ENCODE results near the gene B2M.
A peak's percentile ranks its signal among the peaks of the same experiment; 100 is the strongest.
"Not testable (repeated sequence)": the region's sequence is repeated elsewhere in the genome, so short reads cannot be mapped to it uniquely, and the experiment has no call there.

B2M gene

DNA sequence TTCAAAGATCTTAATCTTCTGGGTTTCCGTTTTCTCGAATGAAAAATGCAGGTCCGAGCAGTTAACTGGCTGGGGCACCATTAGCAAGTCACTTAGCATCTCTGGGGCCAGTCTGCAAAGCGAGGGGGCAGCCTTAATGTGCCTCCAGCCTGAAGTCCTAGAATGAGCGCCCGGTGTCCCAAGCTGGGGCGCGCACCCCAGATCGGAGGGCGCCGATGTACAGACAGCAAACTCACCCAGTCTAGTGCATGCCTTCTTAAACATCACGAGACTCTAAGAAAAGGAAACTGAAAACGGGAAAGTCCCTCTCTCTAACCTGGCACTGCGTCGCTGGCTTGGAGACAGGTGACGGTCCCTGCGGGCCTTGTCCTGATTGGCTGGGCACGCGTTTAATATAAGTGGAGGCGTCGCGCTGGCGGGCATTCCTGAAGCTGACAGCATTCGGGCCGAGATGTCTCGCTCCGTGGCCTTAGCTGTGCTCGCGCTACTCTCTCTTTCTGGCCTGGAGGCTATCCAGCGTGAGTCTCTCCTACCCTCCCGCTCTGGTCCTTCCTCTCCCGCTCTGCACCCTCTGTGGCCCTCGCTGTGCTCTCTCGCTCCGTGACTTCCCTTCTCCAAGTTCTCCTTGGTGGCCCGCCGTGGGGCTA, at the start of gene B2M, which contains the start of gene PATL2:
TSS of gene B2M (plus strand) at position 422 of the 647 bp plus-strand sequence. CDS start at position 452, 30 bp downstream.
TSS of gene PATL2 (minus strand) at position 228 of the 647 bp plus-strand sequence. CDS start 34,833 bp downstream, outside the sequence.
- peak; percentile 97 for DNase-seq (ENCODE audit: low read depth)

DNA sequence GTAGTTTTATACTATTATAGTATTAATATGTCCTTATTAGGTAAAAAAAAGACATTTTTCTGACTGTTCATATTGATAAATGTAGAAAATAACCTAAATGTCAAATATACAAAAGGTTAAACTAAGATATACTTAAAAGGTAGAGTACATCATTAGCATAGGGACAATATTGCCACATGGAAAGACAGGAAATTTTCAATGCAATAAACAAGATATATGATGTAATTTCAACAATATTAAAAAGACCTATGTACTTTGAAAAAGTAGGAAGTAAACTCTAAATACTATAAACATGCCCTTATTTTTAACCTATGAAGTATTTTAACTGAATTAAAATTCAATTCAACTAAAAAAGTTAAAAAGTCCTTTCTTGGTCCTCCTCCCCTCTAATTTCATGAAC, 49.7 kb upstream of the B2M start:
- DNase-seq (ENCODE audit: low read depth) = no peak

DNA sequence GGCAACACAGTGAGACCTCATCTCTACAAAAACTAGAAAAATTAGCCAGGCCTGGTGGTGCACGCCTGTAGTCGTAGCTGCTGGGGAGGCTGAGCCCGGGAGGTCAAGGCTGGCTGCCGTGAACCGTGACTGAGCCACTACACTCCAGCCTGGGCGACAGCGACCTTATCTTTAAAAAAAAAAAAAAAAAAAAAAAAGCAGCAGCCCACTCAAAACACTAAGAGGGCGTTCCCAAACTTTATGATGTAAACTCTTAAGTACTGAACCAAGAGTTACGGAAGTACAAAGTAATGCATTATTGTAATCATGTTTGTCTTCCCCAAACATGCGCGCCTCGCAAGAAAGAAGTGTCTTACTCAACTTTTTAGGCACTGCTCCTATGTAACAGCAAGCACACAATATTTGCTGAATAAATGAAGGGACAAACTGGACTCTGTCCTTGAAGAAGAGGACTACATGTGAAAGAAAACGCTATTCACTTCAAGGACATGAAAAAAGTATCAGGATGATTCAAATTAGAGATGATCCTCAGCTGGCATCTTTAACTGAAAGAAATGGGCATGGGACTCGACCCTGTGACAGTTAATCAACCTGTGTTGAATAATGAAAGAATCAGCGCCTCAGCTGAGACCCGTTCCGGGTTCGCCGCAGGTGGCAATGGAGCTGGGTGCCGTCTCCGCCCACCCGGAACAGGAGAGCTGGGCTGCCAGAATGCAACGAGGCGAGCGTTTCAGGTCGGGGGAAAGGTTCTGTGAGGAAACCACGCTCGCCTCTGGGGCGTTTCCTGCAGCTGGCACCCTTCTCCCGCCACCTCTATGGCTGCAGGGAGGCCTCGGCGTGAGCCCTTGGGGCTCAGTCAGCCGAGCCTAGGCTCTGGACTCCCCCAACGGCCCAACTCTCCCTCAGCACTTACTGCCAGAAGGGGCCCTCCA, 48.6 kb upstream of the B2M start:
- DNase-seq (ENCODE audit: low read depth) = peak; percentile 78

DNA sequence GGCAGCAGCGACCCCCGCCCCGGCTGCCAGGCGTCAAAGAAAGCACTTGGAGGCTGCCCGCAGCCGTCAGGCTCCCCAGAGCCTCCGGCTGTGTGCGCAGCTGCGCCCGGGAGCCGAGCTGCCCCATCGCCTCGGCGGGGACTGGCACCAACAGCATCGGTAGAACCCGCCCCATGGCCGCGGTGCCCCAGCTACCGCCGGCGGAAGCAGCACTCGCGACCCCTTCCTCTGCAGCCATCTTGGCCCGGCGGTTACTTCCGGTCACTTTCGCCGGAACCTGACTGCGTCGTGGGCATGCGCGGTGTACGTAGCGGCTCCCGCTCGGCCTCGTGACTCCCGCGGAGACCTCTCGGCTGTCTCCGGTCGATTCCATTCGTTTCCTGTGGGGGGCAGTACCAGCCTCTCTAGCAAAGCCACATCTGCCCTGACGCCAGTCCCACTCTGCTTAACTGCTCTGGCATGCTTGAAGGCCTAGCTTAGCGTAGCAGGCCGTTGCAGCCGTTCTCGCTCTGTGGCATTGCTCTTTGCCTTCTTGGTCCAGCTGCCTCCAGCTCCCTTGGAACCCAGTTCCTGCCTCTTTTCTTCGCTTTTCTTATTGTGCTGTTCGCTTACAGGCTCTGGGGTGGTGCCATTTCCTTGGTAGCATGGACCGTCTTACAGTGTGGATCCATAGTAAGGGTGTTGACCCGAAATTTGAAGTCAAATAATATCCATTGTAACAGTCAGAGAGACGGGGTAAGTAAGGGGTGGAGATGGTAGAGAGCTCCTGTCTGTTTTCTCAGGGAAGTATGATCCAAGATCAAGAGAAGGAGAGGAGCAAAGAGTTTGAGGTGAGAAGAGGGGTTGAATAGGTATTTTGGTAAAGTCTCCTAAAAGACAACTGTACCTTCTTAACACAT, 47.7 kb upstream of the B2M start, which contains the start of gene SPG11:
TSS of gene SPG11 (minus strand) at position 253 of the 899 bp plus-strand sequence. CDS start at position 238, 15 bp downstream.
- peak; percentile 96 for DNase-seq (ENCODE audit: low read depth)

DNA sequence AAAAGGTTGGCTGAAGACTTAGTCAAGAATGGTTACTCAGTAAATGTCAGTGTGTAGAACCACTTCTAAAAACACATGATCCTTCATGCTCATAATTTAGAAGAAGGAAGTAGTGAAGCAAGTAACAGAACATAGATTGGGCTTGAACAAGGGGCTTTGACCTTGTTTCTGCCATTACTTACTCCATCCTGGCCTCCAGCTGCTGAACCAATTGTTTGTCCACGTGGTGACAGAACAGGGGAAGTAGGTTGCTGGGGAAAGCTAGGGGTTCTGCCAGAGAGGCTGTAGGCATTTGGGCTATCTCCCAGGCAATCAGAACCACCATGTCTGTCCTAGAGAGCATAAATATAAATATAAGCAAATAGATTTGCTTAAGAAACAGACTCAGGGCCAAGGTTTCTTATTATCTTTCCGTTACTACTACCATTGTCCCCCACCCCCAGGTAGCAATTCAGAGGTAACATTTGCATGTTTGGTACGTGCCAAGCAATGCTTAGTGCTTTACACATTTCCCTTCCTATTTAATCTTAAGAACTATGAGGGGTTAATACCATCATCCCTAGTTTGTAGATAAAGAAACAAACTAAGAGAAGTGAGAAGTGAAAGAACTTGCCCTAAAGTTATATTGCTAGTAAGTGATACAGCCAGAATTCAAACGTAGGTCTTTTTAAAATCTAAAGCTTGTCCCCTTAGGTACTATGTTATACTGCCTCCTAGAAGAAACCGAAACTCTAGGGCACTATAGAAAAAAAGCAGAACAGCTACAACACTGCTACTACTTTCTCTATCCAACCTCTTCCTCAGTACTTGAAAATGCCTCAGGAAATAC, 44.9 kb upstream of the B2M start:
- DNase-seq (ENCODE audit: low read depth) = no peak

DNA sequence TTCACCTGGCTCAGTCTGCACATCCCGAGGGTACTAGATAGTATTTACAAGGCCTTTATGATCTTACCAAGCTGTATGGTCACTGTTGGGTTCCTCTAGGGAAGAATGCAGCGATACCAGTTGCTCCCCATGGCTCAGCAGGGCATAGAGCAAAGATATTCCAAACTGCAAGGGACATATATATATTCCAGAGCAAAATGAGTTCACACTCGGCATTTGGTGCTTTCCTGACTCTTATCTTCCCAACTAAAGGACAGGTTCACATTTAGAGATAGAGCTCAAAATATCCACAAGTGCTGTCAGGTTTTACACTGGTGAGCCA, 44.3 kb upstream of the B2M start:
- no peak for DNase-seq (ENCODE audit: low read depth)

DNA sequence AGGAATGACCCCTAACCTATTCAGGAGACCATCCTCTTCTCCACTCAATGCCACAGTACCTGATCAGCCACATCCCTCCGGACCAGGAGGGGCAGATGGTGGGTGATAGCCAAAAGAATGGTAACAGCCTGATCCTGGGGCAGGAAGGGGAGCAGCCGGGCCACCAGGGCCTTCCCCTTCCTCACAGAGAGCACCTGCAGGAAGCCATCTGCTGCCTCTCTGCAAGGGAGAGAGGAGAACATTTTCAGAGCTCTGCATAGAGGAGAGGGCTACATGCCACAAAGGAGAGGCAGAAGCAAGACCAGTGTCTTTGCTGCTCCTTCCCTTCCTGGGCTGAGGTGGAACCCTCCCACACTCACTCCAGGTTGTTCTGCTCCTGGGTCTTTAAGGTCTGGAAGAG, 42.4 kb upstream of the B2M start:
- DNase-seq (ENCODE audit: low read depth) = no peak

DNA sequence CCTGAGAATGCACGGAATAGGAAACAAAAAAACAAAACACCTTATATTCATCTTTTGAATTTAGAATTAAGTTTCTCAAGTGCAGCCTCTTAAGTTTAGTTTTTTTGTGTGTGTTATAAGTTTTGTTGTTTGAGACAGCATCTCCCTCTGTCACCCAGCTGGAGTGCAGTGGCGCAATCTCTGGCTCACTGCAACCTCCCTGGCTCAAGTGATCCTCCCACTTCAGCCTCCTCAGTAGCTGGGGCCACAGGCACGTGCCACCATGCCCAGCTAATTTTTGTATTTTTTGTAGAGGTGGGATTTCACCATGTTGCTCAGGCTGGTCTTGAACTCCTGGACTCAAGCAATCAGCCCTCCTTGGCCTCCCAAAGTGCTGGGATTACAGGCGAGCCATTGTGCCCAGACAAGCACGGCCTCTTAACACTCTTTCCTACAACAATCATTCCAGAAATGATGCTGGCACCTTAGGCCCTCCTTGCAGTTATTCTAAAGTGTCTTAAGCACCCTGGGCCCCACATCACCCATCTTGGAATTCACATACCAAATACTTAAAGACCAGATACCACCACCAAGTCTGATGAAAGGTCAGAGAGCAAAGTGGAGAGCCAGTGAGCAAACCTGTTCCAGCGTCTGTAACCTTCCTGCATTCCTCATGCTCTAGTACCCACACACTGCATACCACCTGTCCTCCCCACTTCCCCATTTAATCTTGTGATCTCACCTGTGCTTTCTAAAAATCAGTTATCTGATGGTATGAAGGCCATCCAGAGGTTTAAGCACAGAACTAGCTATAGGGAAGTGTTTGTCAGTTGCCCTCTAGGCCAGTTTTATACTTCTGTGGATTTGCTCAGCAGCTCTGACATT, 41.0 kb upstream of the B2M start:
- DNase-seq (ENCODE audit: low read depth) = no peak

DNA sequence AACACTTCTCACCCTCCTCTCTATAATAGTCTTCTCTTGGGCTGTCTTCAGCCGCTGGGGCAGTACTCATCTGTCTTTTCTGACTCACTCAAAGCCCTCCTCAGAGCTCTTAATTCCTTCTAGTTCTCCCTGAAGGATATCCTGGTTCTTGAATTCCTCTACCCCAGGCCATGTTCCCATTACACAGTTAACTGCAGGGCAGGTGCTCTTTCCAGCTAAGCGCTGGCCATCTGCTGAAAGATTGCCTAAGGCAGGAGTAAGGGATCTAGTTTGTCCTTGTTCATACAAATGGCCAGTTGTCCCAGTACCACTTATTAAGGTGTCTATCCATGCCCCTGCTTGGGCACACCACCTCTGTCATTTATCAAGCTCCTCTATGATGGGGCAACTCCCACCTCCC, 37.7 kb upstream of the B2M start:
- no peak for DNase-seq (ENCODE audit: low read depth)

DNA sequence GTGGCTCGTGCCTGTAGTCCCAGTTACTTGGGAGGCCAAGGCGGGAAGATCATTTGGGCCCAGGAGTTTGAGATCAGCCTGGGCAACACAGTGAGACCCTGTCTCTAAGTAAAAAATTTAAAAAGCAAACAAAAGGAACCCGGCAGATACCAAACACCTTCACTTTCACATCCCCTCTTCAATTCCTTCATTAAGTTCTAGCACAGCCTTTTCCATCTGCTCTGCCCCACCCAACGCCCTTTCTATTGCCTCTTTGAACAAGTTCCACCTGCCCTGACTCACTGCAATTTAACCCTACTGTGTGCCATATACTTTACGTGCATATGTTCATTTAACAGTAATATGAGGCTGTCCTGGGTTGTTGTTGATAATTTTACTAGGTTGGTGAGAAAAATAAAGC, 35.4 kb upstream of the B2M start:
- DNase-seq (ENCODE audit: low read depth) = no peak

DNA sequence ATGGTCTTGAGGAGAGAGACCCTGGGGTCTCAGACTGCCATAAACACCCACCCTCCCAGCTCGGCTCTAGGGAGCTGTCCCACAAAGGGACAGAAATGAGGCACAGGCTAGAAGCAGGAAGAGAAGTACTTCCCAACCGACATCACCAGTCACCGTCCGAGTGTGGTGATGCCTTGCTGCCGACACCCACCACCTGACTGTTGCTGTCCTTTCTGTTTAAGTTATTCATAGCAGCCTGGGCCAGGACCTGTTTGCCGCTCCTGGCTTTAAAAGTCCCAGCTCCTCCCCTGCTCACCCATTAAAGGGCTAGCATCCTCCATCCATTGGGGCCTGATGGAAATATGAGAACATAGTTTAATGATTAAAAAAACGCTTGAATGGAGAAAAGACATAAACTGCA, 34.6 kb upstream of the B2M start:
- DNase-seq (ENCODE audit: low read depth) = no peak

DNA sequence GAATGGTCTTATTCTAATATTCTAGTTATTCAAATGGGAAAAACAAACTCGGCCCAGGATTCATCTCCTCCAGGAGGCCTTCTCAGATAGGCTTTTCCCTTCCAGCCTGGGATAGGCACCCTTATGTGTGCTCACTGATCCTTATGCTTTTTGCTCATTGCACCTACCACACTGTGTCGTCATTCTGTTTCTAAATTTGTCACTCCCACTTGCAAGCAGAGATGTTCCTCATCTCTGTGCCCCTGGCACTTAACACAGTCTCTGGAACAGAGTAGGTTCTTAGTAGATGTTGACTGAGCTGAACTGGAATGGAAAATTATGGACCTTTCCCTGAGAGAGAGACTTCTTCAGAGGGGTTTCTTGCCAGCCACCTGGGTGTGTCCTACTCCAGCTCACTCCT, 29.1 kb upstream of the B2M start:
- DNase-seq (ENCODE audit: low read depth) = no peak

DNA sequence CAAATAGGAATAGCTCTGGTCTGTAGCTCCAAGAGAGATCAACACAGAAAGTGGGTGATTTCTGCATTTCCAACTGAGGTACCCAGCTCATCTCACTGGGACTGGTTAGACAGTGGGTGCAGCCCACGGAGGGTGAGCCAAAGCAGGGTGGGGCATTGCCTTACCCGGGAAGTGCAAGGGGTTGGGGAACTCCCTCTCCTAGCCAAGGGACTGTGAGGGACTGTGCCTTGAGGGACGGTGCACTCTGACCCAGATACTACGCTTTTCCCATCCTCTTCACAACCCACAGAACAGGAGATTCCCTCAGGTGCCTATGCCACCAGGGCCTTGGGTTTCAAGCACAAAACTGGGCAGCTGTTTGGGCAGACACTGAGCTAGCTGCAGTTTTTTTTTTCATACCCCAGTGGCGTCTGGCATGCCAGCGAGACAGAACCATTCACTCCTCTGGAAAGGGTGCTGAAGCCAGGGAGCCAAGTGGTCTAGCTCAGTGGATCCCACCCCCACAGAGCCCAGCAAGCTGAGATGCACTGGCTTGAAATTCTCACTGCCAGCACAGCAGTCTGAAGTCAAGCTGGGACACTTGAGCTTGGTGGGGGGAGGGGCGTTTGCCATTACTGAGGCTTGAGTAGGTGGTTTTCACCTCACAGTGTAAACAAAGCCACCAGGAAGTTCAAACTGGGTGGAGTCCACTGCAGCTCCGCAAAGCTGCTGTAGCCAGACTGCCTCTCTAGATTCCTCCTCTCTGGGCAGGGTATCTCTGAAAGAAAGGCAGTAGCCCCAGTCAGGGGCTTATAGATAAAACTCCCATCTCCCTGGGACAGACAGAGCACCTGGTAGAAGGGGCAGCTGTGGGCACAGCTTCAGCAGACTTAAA, 28.3 kb upstream of the B2M start:
- DNase-seq (ENCODE audit: low read depth) = peak; percentile 34

DNA sequence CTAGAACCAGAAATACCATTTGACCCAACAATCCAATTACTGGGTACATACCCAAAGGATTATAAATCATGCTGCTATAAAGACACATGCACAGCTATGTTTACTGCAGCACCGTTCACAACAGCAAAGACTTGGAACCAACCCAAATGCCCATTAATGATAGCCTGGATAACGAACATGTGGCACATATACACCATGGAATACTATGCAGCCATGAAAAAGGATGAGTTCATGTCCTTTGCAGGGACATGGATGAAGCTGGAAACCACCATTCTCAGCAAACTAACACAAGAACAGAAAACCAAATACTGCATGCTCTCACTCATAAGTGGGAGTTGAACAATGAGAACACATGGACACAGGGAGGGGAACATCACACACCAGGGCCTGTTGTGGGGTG, 22.0 kb upstream of the B2M start:
- not testable (repeated sequence) for DNase-seq (ENCODE audit: low read depth)

DNA sequence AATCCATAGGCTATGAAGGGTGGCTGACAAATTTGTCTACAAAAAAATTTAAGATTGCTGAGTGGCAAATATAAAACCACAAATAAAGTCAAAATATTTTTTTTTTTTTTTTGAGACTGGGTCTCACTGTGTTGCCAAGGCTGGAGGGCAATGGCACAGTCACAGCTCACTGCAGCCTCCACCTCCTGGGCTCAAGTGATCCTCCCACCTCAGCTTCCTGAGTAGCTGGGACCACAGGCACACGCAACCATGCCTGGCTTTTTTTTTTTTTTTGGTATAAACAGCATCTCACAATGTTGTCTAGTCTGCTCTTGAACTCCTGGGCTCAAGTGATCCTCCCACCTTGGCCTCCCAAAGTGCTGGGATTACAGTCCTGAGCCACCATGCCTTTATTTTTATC, 21.1 kb upstream of the B2M start:
- not testable (repeated sequence) for DNase-seq (ENCODE audit: low read depth)

DNA sequence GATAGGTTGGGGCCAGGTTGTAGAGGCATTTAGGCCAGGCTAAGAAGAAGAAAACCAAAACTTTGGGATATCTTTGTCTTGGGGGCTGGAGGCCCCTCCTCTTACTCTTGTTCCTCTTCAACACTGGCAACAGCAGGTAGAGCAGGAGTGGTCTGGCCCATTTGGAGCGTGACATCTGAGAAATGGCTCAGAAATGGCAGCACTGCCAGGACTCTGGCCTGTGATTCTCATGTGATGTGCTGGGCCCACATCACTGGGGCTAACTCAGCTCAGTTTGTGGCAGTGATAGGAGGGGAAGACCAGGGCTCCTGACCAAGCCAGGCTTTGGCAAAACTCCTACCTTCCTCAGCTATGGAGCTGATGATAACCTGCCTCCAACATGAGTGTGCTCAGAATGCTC, 18.7 kb upstream of the B2M start:
- DNase-seq (ENCODE audit: low read depth) = no peak

DNA sequence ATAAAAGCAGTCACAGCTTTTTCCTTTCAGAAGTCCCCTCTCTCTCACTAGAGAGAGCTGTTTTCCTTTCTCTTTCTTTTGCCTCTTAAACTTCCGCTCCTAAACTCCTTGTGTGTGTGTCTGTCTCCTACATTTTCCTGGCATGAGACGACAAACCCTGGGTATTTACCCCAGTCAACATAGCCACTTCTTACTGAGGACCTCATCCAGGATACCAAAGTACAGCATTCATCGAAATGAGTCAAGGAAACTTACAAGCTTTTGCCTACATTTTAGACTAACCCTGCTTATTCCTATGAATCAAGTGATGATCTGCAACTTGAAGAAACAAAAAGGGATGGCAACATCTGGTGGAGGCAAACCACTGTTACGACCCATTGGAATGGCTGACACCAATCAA, 16.9 kb upstream of the B2M start:
- DNase-seq (ENCODE audit: low read depth) = no peak

DNA sequence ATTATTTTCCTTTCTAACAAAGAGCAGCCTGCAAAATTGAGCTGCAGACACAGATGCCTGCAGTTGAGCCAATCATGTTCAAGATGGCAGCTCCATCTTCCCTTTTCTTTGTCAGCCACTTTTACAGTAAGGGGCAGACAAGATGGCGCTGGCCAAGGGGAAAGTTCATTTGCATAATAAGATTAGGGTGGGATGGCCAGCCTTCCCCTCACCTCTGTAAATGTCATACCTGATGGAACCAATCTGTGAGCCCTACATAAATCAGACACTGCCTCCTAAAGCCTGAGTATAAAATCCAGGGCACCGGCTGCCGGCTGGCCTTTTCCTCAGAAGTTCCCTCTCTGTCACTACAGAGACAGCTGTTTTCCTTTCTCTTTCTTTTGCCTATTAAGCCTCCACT, 16.0 kb upstream of the B2M start:
- DNase-seq (ENCODE audit: low read depth) = no peak

DNA sequence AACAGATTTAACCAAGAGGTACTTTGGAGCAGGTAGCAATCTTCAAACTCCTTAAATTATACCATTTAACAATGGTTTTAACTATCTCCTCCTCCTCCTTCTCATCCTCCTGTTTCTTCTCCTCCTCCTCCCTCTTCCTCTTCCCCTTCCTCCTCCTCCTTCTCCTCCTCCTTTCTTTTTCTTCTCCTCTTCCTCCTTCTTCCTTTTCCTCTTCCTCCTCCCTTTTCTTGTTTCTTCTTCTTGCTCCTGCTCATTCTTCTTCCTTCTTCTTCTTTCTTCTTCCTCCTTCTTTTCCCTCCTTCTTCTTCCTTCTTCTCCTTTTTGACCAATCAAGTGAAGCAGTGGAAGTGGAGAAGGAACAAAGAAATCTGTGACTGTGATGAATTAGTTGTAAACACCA, 14.3 kb upstream of the B2M start:
- no peak for DNase-seq (ENCODE audit: low read depth)

All from ELR (cell line).